Keratinocyte (primary cell): ENCODE measurements around the gene WDR93. TPM values are rescaled to one million over a fixed set of nuclear protein-coding genes. Genes with fewer than 3 reads are reported as not detected.

Source experiments
- DNase-seq: peaks from one replicate; pipeline ENCODE4 v3.0.0-alpha.2; 2011; ENCODE audit warnings: low read depth, missing footprints, low spot score
- FAIRE-seq: peaks from 2 replicates; lab custom pipeline; 2011; peaks lifted over from hg19 to GRCh38; lab: Jason Lieb, UNC
- H2AFZ ChIP-seq: 2 replicates; pipeline ENCODE4 v1.6.0; 2012; ENCODE audit warnings: low read length, control low read depth, inconsistent platforms; ENCODE audit not compliant: control insufficient read depth
- H3K27ac ChIP-seq: 2 replicates; pipeline ENCODE4 v1.5.1; 2011; ENCODE audit warnings: low read length; ENCODE audit not compliant: control insufficient read depth, insufficient read depth
- H3K27me3 ChIP-seq: 3 replicates; pipeline ENCODE4 v1.6.0; 2011; ENCODE audit warnings: low read length; ENCODE audit not compliant: control insufficient read depth, insufficient read depth; ENCODE audit errors: extremely low read depth
- H3K36me3 ChIP-seq, 2 experiments: 2 replicates in 1 of 2; 3 replicates in 1 of 2; pipeline ENCODE4 v1.5.1; 2011; ENCODE audit warnings: low read length in 2 of 2, mild to moderate bottlenecking in 1 of 2; ENCODE audit not compliant: control insufficient read depth in 2 of 2, insufficient read depth in 2 of 2; ENCODE audit errors: extremely low read depth in 1 of 2
- H3K4me1 ChIP-seq: 3 replicates; pipeline ENCODE4 v1.5.1; 2011; ENCODE audit warnings: low read length; ENCODE audit not compliant: control insufficient read depth, insufficient read depth; ENCODE audit errors: extremely low read depth
- H3K4me2 ChIP-seq: 3 replicates; pipeline ENCODE4 v1.6.0; 2011; ENCODE audit warnings: low read depth, low read length; ENCODE audit not compliant: control insufficient read depth, insufficient read depth; ENCODE audit errors: extremely low read depth
- H3K4me3 ChIP-seq, 3 experiments: fragments of 200-600 bp in 1 of 3; sonication (generic) in 1 of 3; 2 replicates in 2 of 3; 3 replicates in 1 of 3; pipeline ENCODE4 v1.5.1; 2011 to 2016; ENCODE audit warnings: low read length in 3 of 3, mild to moderate bottlenecking in 3 of 3, control low read depth in 2 of 3, inconsistent platforms in 1 of 3, low read depth in 1 of 3, mixed read lengths in 1 of 3, mixed run types in 1 of 3, moderate library complexity in 1 of 3; ENCODE audit not compliant: control insufficient read depth in 2 of 3, insufficient read depth in 2 of 3; ENCODE audit errors: extremely low read depth in 1 of 3
- H3K79me2 ChIP-seq: 2 replicates; pipeline ENCODE4 v1.6.0; 2012; ENCODE audit warnings: low read length; ENCODE audit not compliant: control insufficient read depth, insufficient read depth
- H3K9ac ChIP-seq: 3 replicates; pipeline ENCODE4 v1.6.0; 2011; ENCODE audit warnings: low read length; ENCODE audit not compliant: control insufficient read depth, insufficient read depth; ENCODE audit errors: extremely low read depth
- H3K9me1 ChIP-seq: 3 replicates; pipeline ENCODE4 v1.6.0; 2011; ENCODE audit warnings: low read length; ENCODE audit not compliant: control insufficient read depth, insufficient read depth; ENCODE audit errors: extremely low read depth
- H3K9me3 ChIP-seq: 2 replicates; pipeline ENCODE4 v1.5.1; 2012; ENCODE audit warnings: low read depth, low read length; ENCODE audit not compliant: control insufficient read depth
- H4K20me1 ChIP-seq: 3 replicates; pipeline ENCODE4 v1.6.0; 2011; ENCODE audit warnings: low read length; ENCODE audit not compliant: control insufficient read depth, insufficient read depth; ENCODE audit errors: extremely low read depth
- EZH2 ChIP-seq: IDR thresholded peaks from one replicate; pipeline ENCODE4 v1.6.1; 2012; ENCODE audit warnings: inconsistent platforms, mild to moderate bottlenecking, low read length, moderate library complexity
- dilution Hi-C: fragments of 300-500 bp; cut with MboI; formaldehyde crosslinking; loops from one replicate; pipeline ENCODE4 v1.7.0; 2020; ENCODE audit warnings: low sequenced_read_pairs; ENCODE audit not compliant: extremely low pct_ligation_motif_present
- polyA plus RNA-seq, 5 experiments: library from polyadenylated mRNA; depleted of rRNA in 3 of 5; stranded (reverse) in 3 of 5; stranded (forward) in 1 of 5; unstranded in 1 of 5; fragments of >200 nt; gene quantifications; 1 replicate in 1 of 5; 2 replicates in 3 of 5; 3 replicates in 1 of 5; pipeline versions ENCODE4 v1.2.1 to v1.2.3, GENCODE V29; 2011 to 2012; ENCODE audit warnings: missing spikeins in 2 of 5, low read depth in 1 of 5, low replicate concordance in 1 of 5
- TF ChIP-seq, protein P1 (sequence below), 3 experiments: IDR thresholded peaks in 1 of 3; conservative IDR thresholded peaks in 1 of 3; optimal IDR thresholded peaks in 1 of 3; 2 replicates in 2 of 3; 3 replicates in 1 of 3; pipeline versions ENCODE3 to v1.5.1; 2011; ENCODE audit warnings: low read length in 3 of 3, mild to moderate bottlenecking in 3 of 3, moderate library complexity in 2 of 3, control low read depth in 1 of 3, inconsistent platforms in 1 of 3; ENCODE audit not compliant: insufficient read depth in 2 of 3; ENCODE audit errors: extremely low read depth in 1 of 3

The WDR93 gene
- polyA plus RNA-seq, 1 donor (not counting 4 experiments of a cell fraction or from before 2014, with no cell fraction given): 0.05 TPM

- Histone ChIP-seq H3K9me3 (no peaks in the 10 kb centered on the region), H2AFZ (peak overlapping the region; percentile 54), H4K20me1 (no peaks in the 10 kb centered on the region), H3K79me2 (no peaks in the 10 kb centered on the region), H3K27me3 (no peaks in the 10 kb centered on the region), H3K9ac (no peak overlapping the region), H3K4me2 (peak overlapping the region; percentile 64), H3K4me1 (peaks cover 10% of the 10 kb centered on the region), H3K27ac (no peak overlapping the region), H3K36me3 (no peaks in the 10 kb centered on the region), H3K4me3 (peak overlapping the region in 2 of 3 experiments; percentile 18 to 21), H3K9me1 (no peaks in the 10 kb centered on the region)
- DNase-seq: no peak
- dilution Hi-C loops: no loop called here
- no peak for TF ChIP-seq EZH2
- TF ChIP-seq, protein P1, sequence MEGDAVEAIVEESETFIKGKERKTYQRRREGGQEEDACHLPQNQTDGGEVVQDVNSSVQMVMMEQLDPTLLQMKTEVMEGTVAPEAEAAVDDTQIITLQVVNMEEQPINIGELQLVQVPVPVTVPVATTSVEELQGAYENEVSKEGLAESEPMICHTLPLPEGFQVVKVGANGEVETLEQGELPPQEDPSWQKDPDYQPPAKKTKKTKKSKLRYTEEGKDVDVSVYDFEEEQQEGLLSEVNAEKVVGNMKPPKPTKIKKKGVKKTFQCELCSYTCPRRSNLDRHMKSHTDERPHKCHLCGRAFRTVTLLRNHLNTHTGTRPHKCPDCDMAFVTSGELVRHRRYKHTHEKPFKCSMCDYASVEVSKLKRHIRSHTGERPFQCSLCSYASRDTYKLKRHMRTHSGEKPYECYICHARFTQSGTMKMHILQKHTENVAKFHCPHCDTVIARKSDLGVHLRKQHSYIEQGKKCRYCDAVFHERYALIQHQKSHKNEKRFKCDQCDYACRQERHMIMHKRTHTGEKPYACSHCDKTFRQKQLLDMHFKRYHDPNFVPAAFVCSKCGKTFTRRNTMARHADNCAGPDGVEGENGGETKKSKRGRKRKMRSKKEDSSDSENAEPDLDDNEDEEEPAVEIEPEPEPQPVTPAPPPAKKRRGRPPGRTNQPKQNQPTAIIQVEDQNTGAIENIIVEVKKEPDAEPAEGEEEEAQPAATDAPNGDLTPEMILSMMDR (optimal IDR thresholded peaks at IDR 0.05 in 1 of 3, IDR thresholded peaks at IDR 0.05 in 1 of 3, conservative IDR thresholded peaks at IDR 0.05 in 1 of 3; ENCODE audit: extremely low read depth in 1 of 3, insufficient read depth in 2 of 3, low read length in 3 of 3): no peak
- FAIRE-seq: no peak
Measured at GRCh38 chr15:89665449-89666181, 25.0 kb upstream of the WDR93 start.

GRCh38 chr15:89666184-89666857, 24.3 kb upstream of the WDR93 start:
- Histone ChIP-seq H3K9ac (no peak overlapping the region), H3K9me1 (no peaks in the 10 kb centered on the region), H3K27ac (no peak overlapping the region), H3K27me3 (no peaks in the 10 kb centered on the region), H3K36me3 (no peaks in the 10 kb centered on the region), H3K79me2 (no peaks in the 10 kb centered on the region), H4K20me1 (no peaks in the 10 kb centered on the region), H3K4me1 (peaks cover 10% of the 10 kb centered on the region), H3K4me3 (no peak overlapping the region), H3K4me2 (no peak overlapping the region), H2AFZ (no peak overlapping the region), H3K9me3 (no peaks in the 10 kb centered on the region)
- TF ChIP-seq EZH2: no peak
- TF ChIP-seq, protein P1 (optimal IDR thresholded peaks at IDR 0.05 in 1 of 3, IDR thresholded peaks at IDR 0.05 in 1 of 3, conservative IDR thresholded peaks at IDR 0.05 in 1 of 3; ENCODE audit: extremely low read depth in 1 of 3, insufficient read depth in 2 of 3, low read length in 3 of 3): no peak
- FAIRE-seq (no peak), DNase-seq (no peak)
- dilution Hi-C loops: no loop called here
